Subcutaneous abdominal adipose tissue (tissue), 5 donors: ENCODE measurements around the gene FBXO21.
"Not testable (repeated sequence)": the region's sequence is repeated elsewhere in the genome, so short reads cannot be mapped to it uniquely, and the experiment has no call there.

Source experiments
- H3K27ac ChIP-seq: one replicate; pipeline ENCODE4 v1.7.0; 2013; ENCODE audit warnings: low read depth, mild to moderate bottlenecking, inconsistent platforms, low read length, moderate library complexity
- H3K27me3 ChIP-seq, 5 donors: one replicate each; pipeline ENCODE4 v1.7.0; 2013; ENCODE audit warnings: low read length in 5 of 5, inconsistent platforms in 1 of 5; ENCODE audit not compliant: control insufficient read depth in 5 of 5, insufficient read depth in 4 of 5
- H3K36me3 ChIP-seq, 5 donors: one replicate each; pipeline ENCODE4 v1.7.0; 2013; ENCODE audit warnings: low read length in 5 of 5; ENCODE audit not compliant: control insufficient read depth in 5 of 5, insufficient read depth in 5 of 5
- H3K4me1 ChIP-seq, 5 donors: one replicate each; pipeline ENCODE4 v1.7.0; 2013; ENCODE audit warnings: low read length in 5 of 5, mild to moderate bottlenecking in 3 of 5, moderate library complexity in 1 of 5; ENCODE audit not compliant: control insufficient read depth in 5 of 5, insufficient read depth in 5 of 5
- H3K4me3 ChIP-seq, 5 donors: one replicate each; pipeline ENCODE4 v1.7.0; 2013; ENCODE audit warnings: low read length in 5 of 5, low read depth in 1 of 5
- H3K9ac ChIP-seq, 5 donors: one replicate each; pipeline ENCODE4 v1.7.0; 2013; ENCODE audit warnings: low read length in 5 of 5, mild to moderate bottlenecking in 4 of 5, moderate library complexity in 3 of 5
- H3K9me3 ChIP-seq, 5 donors: one replicate each; pipeline ENCODE4 v1.7.0; 2013; ENCODE audit warnings: low read length in 5 of 5; ENCODE audit not compliant: control insufficient read depth in 5 of 5
- donor health status: healthy.
- donor health status: healthy.
- donor health status: healthy.
- donor health status: healthy.
- donor health status: healthy.

FBXO21 gene

DNA sequence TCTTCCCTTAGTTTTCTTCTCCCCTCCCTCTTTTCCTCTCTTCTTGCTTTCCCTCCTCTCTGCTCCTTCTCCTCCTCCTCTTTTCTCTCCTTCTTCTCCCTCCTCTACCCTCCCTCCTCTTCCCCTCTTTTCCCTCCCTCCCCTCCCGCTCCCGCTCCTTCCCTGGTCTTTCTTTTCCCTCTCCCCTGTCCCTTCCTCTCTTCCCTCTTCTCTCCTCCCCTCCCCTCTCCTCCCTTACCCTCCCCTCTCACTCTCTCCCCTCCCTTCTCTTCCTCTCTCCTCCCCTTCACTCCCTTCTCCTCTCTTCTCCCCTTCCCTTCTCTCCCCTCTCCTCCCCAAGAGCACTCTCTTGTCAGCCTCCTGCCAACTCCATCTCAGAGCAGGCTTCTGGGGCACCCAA, 17.4 kb upstream of the FBXO21 start:
- Histone ChIP-seq H3K9ac (no peak overlapping the region), H3K27me3 (peaks cover 0 to 17% (median 10%) of the 10 kb centered on the region in 5 donors), H3K4me3 (no peak overlapping the region), H3K27ac (no peak overlapping the region), H3K9me3 (no peaks in the 10 kb centered on the region), H3K4me1 (no peaks in the 10 kb centered on the region), H3K36me3 (no peaks in the 10 kb centered on the region)

- H3K4me1 ChIP-seq = no peaks in the 10 kb centered on the region
- peaks cover 0 to 4% (median 3%) of the 10 kb centered on the region in 5 donors for H3K9me3 ChIP-seq
- no peak overlapping the region for H3K9ac ChIP-seq
- H3K27ac ChIP-seq = no peak overlapping the region
- peaks cover 0 to 9% (median 8%) of the 10 kb centered on the region in 5 donors for H3K27me3 ChIP-seq
- H3K36me3 ChIP-seq = no peaks in the 10 kb centered on the region
- no peak overlapping the region for H3K4me3 ChIP-seq
Observed at GRCh38 chr12:117202556-117202955, 12.3 kb upstream of the FBXO21 start.

GRCh38 chr12:117202033-117202432, 11.8 kb upstream of the FBXO21 start:
- Histone ChIP-seq H3K36me3 (no peaks in the 10 kb centered on the region), H3K9ac (no peak overlapping the region), H3K27me3 (peaks cover 0 to 8% (median 4%) of the 10 kb centered on the region in 5 donors), H3K9me3 (peaks cover 0 to 4% (median 3%) of the 10 kb centered on the region in 5 donors), H3K27ac (no peak overlapping the region), H3K4me3 (no peak overlapping the region), H3K4me1 (no peaks in the 10 kb centered on the region)

GRCh38 chr12:117199956-117200744, 9.9 kb upstream of the FBXO21 start:
- H3K4me3 ChIP-seq, H3K9me3 ChIP-seq, H3K4me1 ChIP-seq, H3K36me3 ChIP-seq, H3K9ac ChIP-seq, H3K27ac ChIP-seq, H3K27me3 ChIP-seq: not testable (repeated sequence)

DNA sequence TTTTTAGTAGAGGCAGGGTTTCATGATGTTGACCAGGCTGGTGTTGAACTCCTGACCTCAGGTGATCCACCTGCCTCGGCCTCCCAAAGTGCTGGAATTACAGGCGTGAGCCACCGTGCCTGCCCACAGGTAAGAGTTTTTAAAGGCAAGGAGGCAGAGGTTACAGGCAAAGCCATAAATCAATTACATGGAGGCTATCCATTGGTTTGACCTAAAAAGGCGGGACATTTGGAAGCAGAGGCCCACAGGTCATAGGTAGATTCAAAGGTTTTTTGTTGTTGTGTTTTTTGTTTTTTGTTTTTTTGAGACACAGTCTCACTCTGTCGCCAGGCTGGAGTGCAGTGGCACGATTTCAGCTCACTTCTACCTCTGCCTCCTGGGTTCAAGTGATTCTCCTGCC, 6.1 kb upstream of the FBXO21 start:
- H3K4me1 ChIP-seq, H3K9me3 ChIP-seq, H3K4me3 ChIP-seq, H3K9ac ChIP-seq, H3K36me3 ChIP-seq, H3K27ac ChIP-seq, H3K27me3 ChIP-seq: not testable (repeated sequence)

DNA sequence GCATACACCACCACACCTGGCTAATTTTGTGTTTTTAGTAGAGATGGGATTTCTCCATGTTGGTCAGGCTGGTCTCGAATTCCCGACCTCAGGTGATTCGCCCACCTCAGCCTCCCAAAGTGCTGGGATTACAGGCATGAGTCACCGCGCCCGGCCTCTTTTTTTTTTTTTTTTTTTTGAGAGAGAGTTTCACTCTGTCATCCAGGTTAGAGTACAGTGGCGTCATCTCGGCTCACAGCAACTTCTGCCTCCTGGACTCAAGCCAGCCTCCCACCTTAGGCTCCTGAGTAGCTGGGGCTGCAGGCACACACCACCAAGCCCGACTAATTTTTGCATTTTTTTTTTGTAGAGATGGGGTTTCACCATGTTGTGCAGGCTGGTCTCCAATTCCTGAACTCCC, 4.8 kb upstream of the FBXO21 start:
- H3K4me3 ChIP-seq, H3K4me1 ChIP-seq, H3K27me3 ChIP-seq, H3K27ac ChIP-seq, H3K36me3 ChIP-seq, H3K9me3 ChIP-seq, H3K9ac ChIP-seq: not testable (repeated sequence)

DNA sequence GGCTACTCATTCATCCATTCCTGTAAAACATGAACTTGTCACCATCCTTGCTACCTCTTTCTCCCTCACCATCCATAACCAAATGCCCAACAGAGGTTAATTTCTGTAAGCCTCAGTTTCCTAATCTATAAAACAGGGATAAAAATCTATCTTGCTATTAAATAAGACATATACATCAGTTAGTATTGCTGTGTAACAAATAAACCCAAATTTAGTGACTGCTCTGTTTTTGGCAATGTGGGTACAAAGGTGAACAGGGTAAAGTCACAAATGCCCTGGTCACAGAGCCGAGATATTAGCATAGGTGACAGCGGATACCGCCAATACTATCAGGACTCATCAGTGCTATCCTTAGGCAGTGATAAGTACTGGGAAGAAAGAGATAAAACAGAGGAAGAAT, 3.6 kb upstream of the FBXO21 start:
- H3K27ac ChIP-seq = no peak overlapping the region
- no peak overlapping the region for H3K4me3 ChIP-seq
- H3K9me3 ChIP-seq = peaks cover 0 to 5% (median 0%) of the 10 kb centered on the region in 5 donors
- no peaks in the 10 kb centered on the region for H3K36me3 ChIP-seq
- peaks cover 5 to 17% (median 14%) of the 10 kb centered on the region in 5 donors for H3K4me1 ChIP-seq
- H3K9ac ChIP-seq = no peak overlapping the region
- no peaks in the 10 kb centered on the region for H3K27me3 ChIP-seq

DNA sequence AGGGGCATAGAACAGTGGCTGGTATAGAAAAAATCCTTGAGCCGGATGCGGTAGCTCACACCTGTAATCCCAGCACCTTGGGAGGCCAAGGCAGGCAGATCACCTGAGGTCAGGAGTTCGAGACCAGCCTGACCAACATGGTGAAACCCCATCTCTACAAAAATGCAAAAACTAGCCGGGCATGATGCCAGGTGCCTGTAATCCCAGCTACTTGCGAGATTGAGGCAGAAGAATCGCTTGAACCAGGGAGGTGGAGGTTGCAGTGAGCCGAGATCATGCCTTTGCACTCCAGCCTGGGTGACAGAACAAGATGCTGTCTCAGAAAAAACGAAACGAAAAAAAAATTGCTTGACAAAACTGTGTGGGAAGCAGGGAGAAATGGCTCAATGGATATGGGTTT, 2.3 kb upstream of the FBXO21 start:
- not testable (repeated sequence) for H3K27ac ChIP-seq, H3K9ac ChIP-seq, H3K27me3 ChIP-seq, H3K36me3 ChIP-seq, H3K9me3 ChIP-seq, H3K4me3 ChIP-seq
- peaks cover 5 to 20% (median 16%) of the 10 kb centered on the region in 5 donors for H3K4me1 ChIP-seq

GRCh38 chr12:117192057-117192456, 1.8 kb upstream of the FBXO21 start:
- no peak overlapping the region for H3K4me3 ChIP-seq
- H3K4me1 ChIP-seq = peaks cover 5 to 20% (median 16%) of the 10 kb centered on the region in 5 donors

DNA sequence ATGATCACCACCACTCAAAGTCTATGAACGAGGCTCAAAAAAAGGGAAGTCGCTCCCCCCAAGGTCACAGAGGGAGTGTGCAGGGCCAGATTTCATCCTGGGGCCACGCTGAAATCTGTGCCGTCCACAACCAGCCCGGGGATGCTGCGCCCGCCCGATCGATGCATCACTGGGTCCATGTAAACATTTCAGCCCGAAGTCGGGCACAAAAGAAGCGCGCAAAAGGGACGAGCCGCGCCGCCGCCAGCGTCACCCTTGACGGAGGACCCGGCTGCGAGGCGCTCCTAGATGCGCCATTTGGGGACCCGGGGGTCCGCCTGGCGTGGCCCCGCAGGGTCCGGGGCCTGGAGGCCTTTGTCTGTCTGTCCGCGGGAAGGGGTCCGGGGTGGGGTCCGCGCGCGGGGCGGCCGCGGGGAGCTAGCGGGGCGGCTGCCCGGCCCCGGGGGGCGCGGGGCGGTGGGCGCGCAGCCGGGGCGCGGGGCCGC, 503 bp downstream of the FBXO21 start:
- H3K36me3 ChIP-seq = peaks cover 4 to 13% (median 7%) of the 10 kb centered on the region in 5 donors
- peak overlapping the region; percentile 78 to 99 (median 95) for H3K4me3 ChIP-seq
- H3K9ac ChIP-seq = peak overlapping the region; percentile 2 to 76 (median 49)
- H3K9me3 ChIP-seq = peaks cover 0 to 5% (median 0%) of the 10 kb centered on the region in 5 donors
- peaks cover 5 to 20% (median 16%) of the 10 kb centered on the region in 5 donors for H3K4me1 ChIP-seq
- peak overlapping the region; percentile 37 for H3K27ac ChIP-seq
- H3K27me3 ChIP-seq = no peaks in the 10 kb centered on the region

More at GRCh38 chr12:117192057-117192456, 1.8 kb upstream of the FBXO21 start:
- H3K27me3 ChIP-seq = no peaks in the 10 kb centered on the region
- no peak overlapping the region for H3K27ac ChIP-seq
- H3K9ac ChIP-seq = no peak overlapping the region
- H3K36me3 ChIP-seq = no peaks in the 10 kb centered on the region
- peaks cover 0 to 5% (median 0%) of the 10 kb centered on the region in 5 donors for H3K9me3 ChIP-seq
